ENCODE results near the gene GGA2. TPM values are rescaled to one million over a fixed set of nuclear protein-coding genes. Genes with fewer than 3 reads are reported as not detected.
A peak's percentile ranks its signal among the peaks of the same experiment; 100 is the strongest.
"Not testable (repeated sequence)": the region's sequence is repeated elsewhere in the genome, so short reads cannot be mapped to it uniquely, and the experiment has no call there.

GGA2 gene
- total RNA-seq, 4 donors from 2014 or later: 13.8 to 254 (median 54.7) TPM

DNA sequence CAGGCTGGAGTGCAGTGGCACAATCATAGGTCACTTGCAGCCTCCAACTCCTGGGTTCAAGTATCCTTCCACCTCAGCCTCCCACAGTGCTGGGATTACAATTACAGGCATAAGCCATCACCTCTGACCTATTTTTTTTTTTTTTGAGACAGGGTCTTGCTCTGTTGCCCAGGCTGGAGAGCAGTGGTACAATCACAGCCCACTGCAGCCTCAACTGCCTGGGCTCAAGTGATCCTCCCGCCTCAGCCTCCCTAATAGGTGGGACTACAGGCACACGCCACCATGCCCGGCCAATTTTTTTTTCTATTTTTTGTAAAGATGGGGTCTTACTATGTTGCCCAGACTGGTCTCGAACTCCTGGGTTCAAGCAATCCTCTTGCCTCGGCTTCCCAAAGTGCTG is 5.6 kb upstream of the GGA2 start:
- no peak for DNase-seq
- H3K27me3 ChIP-seq: no peaks in the 10 kb centered on the region
- TF ChIP-seq, protein P1, sequence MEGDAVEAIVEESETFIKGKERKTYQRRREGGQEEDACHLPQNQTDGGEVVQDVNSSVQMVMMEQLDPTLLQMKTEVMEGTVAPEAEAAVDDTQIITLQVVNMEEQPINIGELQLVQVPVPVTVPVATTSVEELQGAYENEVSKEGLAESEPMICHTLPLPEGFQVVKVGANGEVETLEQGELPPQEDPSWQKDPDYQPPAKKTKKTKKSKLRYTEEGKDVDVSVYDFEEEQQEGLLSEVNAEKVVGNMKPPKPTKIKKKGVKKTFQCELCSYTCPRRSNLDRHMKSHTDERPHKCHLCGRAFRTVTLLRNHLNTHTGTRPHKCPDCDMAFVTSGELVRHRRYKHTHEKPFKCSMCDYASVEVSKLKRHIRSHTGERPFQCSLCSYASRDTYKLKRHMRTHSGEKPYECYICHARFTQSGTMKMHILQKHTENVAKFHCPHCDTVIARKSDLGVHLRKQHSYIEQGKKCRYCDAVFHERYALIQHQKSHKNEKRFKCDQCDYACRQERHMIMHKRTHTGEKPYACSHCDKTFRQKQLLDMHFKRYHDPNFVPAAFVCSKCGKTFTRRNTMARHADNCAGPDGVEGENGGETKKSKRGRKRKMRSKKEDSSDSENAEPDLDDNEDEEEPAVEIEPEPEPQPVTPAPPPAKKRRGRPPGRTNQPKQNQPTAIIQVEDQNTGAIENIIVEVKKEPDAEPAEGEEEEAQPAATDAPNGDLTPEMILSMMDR (IDR thresholded peaks at IDR 0.05): no peak
- no peak for TF ChIP-seq POLR2A (IDR thresholded peaks at IDR 0.05)
- no peaks in the 10 kb centered on the region for H3K4me1 ChIP-seq
- H3K27ac ChIP-seq: peak overlapping the region in 1 of 4 donors; percentile 66
- H3K36me3 ChIP-seq: no peaks in the 10 kb centered on the region
- H3K4me3 ChIP-seq: no peak overlapping the region
- H3K9me3 ChIP-seq: no peaks in the 10 kb centered on the region

- peak overlapping the region in 1 of 4 donors; percentile 10 for H3K27ac ChIP-seq
- no peaks in the 10 kb centered on the region for H3K9me3 ChIP-seq
- H3K4me3 ChIP-seq: no peak overlapping the region
- DNase-seq: no peak
- no peaks in the 10 kb centered on the region for H3K4me1 ChIP-seq
- no peak for TF ChIP-seq POLR2A (IDR thresholded peaks at IDR 0.05)
- TF ChIP-seq, protein P1 (IDR thresholded peaks at IDR 0.05): no peak
- H3K27me3 ChIP-seq: no peaks in the 10 kb centered on the region
- no peaks in the 10 kb centered on the region for H3K36me3 ChIP-seq
These were observed 4.3 kb upstream of the GGA2 start for GRCh38 chr16:23514381-23515152.

GRCh38 chr16:23512168-23512695 is 1.9 kb upstream of the GGA2 start:
- Histone ChIP-seq H3K27ac (no peak overlapping the region), H3K4me3 (no peak overlapping the region), H3K36me3 (no peaks in the 10 kb centered on the region), H3K9me3 (no peaks in the 10 kb centered on the region), H3K4me1 (peaks cover 0 to 16% (median 3%) of the 10 kb centered on the region in 4 donors), H3K27me3 (no peaks in the 10 kb centered on the region)
- TF ChIP-seq, protein P1 (IDR thresholded peaks at IDR 0.05): no peak
- TF ChIP-seq POLR2A (IDR thresholded peaks at IDR 0.05): no peak
- no peak for DNase-seq

- TF ChIP-seq, protein P1 (IDR thresholded peaks at IDR 0.05): no peak
- no peak for TF ChIP-seq POLR2A (IDR thresholded peaks at IDR 0.05)
- Histone ChIP-seq H3K27me3 (no peaks in the 10 kb centered on the region), H3K4me3 (no peak overlapping the region), H3K4me1 (peaks cover 0 to 16% (median 4%) of the 10 kb centered on the region in 4 donors), H3K27ac (no peak overlapping the region), H3K36me3 (no peaks in the 10 kb centered on the region), H3K9me3 (no peaks in the 10 kb centered on the region)
- DNase-seq: no peak
These were observed 1.4 kb upstream of the GGA2 start for GRCh38 chr16:23511731-23512130.

DNA sequence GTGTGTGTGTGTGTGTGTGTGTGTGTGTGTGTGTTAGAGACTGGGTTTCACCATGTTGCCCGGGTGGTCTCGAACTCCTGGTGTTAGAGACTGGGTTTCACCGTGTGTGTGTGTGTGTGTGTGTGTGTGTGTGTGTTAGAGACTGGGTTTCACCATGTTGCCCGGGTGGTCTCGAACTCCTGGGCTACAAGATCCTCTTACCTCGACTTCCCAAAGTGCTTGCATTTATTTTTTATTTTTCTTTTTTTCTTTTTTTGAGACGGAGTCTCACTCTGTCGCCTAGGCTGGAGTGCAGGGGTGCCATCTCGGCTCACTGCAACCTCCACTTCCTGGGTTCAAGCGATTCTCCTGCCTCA is 599 bp upstream of the GGA2 start:
- peak overlapping the region; percentile 70 to 98 (median 90) for H3K4me3 ChIP-seq
- not testable (repeated sequence) for H3K27me3 ChIP-seq, H3K9me3 ChIP-seq, DNase-seq, H3K36me3 ChIP-seq
- H3K27ac ChIP-seq: peak overlapping the region in 3 of 4 donors; percentile 85 to 93 (median 92)
- H3K4me1 ChIP-seq: peaks cover 0 to 20% (median 6%) of the 10 kb centered on the region in 4 donors

GRCh38 chr16:23509782-23510163 is 521 bp downstream of the GGA2 start:
- no peaks in the 10 kb centered on the region for H3K36me3 ChIP-seq
- peak overlapping the region; percentile 70 to 98 (median 90) for H3K4me3 ChIP-seq
- TF ChIP-seq, protein P1 (IDR thresholded peaks at IDR 0.05): no peak
- TF ChIP-seq POLR2A (IDR thresholded peaks at IDR 0.05): no peak
- H3K9me3 ChIP-seq: no peaks in the 10 kb centered on the region
- peaks cover 0 to 30% (median 15%) of the 10 kb centered on the region in 4 donors for H3K4me1 ChIP-seq
- H3K27ac ChIP-seq: peak overlapping the region; percentile 83 to 93 (median 88)
- H3K27me3 ChIP-seq: no peaks in the 10 kb centered on the region
- peak; percentile 35 to 60 (median 55) for DNase-seq
